ENCODE data around the gene GLP2R. TPM values are rescaled to one million over a fixed set of nuclear protein-coding genes. Genes with fewer than 3 reads are reported as not detected.

GLP2R gene
- total and polyA plus RNA-seq, 2 of the 8 experiments (the other 6 are each of a cell fraction or from before 2014, with no cell fraction given): not detected

GRCh38 chr17:9937901-9938300 lies 112.2 kb downstream of the GLP2R start (continued):
- TF ChIP-seq SP1 (IDR thresholded peaks at IDR 0.05; ENCODE audit: low read depth, low read length): no peak
- no peak for TF ChIP-seq SP2 (IDR thresholded peaks at IDR 0.05; ENCODE audit: low read length)
- no peak for TF ChIP-seq FOSL1 (IDR thresholded peaks at IDR 0.05; ENCODE audit: insufficient read depth, low read depth, low read length)
- TF ChIP-seq TEAD4 (IDR thresholded peaks at IDR 0.05; ENCODE audit: low read depth, low read length): no peak
- no peak for TF ChIP-seq E2F6 (IDR thresholded peaks at IDR 0.05)
- TF ChIP-seq RFX5 (IDR thresholded peaks at IDR 0.05; ENCODE audit: borderline replicate concordance, low read depth, low read length): no peak
- TF ChIP-seq GTF2F1 (IDR thresholded peaks at IDR 0.05; ENCODE audit: borderline replicate concordance, low read depth, low read length): no peak

Measured in H1 (cell line).